Measurements from ENCODE around the gene PI16.

GRCh38 chr6:36973190-36973589 is 18.7 kb downstream of the PI16 start:
- no peak for TF ChIP-seq CTCF (optimal IDR thresholded peaks at IDR 0.05 in 1 of 3, IDR thresholded peaks at IDR 0.05 in 1 of 3, conservative IDR thresholded peaks at IDR 0.05 in 1 of 3; ENCODE audit: extremely low read depth in 1 of 3, insufficient read depth in 2 of 3, low read length in 3 of 3)
- TF ChIP-seq EZH2 (IDR thresholded peaks at IDR 0.05; ENCODE audit: low read length) = no peak

Data from keratinocyte (primary cell).